Astrocyte (in vitro differentiated cells and primary cell): ENCODE data around the gene SORT1. TPM values are rescaled to one million over a fixed set of nuclear protein-coding genes. Genes with fewer than 3 reads are reported as not detected.

Experiments
- DNase-seq: peaks from one replicate; pipeline ENCODE4 v3.0.0-alpha.2; 2010; ENCODE audit warnings: low read depth
- FAIRE-seq: peaks from 2 replicates; lab custom pipeline; 2011; peaks lifted over from hg19 to GRCh38; lab: Jason Lieb, UNC
- H2AFZ ChIP-seq: 2 replicates; pipeline ENCODE4 v1.6.0; 2012; ENCODE audit warnings: low read depth, low read length, inconsistent platforms
- H3K27ac ChIP-seq: 2 replicates; pipeline ENCODE4 v1.5.1; 2011; ENCODE audit warnings: low read depth, low read length, inconsistent platforms
- H3K27me3 ChIP-seq: 2 replicates; pipeline ENCODE4 v1.6.0; 2011; ENCODE audit warnings: low read length, inconsistent platforms; ENCODE audit not compliant: insufficient read depth
- H3K36me3 ChIP-seq: 2 replicates; pipeline ENCODE4 v1.5.1; 2011; ENCODE audit warnings: low read length, inconsistent platforms; ENCODE audit not compliant: insufficient read depth
- H3K4me1 ChIP-seq: 2 replicates; pipeline ENCODE4 v1.5.1; 2011; ENCODE audit warnings: low read length, inconsistent platforms; ENCODE audit not compliant: insufficient read depth
- H3K4me2 ChIP-seq: 2 replicates; pipeline ENCODE4 v1.6.0; 2012; ENCODE audit warnings: low read length, inconsistent platforms
- H3K4me3 ChIP-seq: 2 replicates; pipeline ENCODE4 v1.5.1; 2011; ENCODE audit warnings: low read depth, mild to moderate bottlenecking, low read length, inconsistent platforms; ENCODE audit not compliant: insufficient read depth
- H3K79me2 ChIP-seq: 2 replicates; pipeline ENCODE4 v1.6.0; 2012; ENCODE audit warnings: mild to moderate bottlenecking, low read length, inconsistent platforms; ENCODE audit not compliant: insufficient read depth
- H3K9ac ChIP-seq: 2 replicates; pipeline ENCODE4 v1.6.0; 2012; ENCODE audit warnings: mild to moderate bottlenecking, low read length, inconsistent platforms
- H3K9me3 ChIP-seq: 2 replicates; pipeline ENCODE4 v1.5.1; 2012; ENCODE audit warnings: low read depth, mild to moderate bottlenecking, low read length, inconsistent platforms; ENCODE audit not compliant: insufficient read depth
- H4K20me1 ChIP-seq: 2 replicates; pipeline ENCODE4 v1.6.0; 2012; ENCODE audit warnings: low read length, inconsistent platforms; ENCODE audit not compliant: insufficient read depth
- H3K27ac Mint-ChIP-seq: one replicate; pipeline ENCODE4 v1.8.0; 2021; ENCODE audit warnings: mild to moderate bottlenecking, mixed read lengths; ENCODE audit not compliant: unreplicated experiment
- H3K27me3 Mint-ChIP-seq: one replicate; pipeline ENCODE4 v1.8.0; 2021; ENCODE audit warnings: low read depth, mixed read lengths; ENCODE audit not compliant: unreplicated experiment
- H3K36me3 Mint-ChIP-seq: one replicate; pipeline ENCODE4 v1.8.0; 2021; ENCODE audit warnings: low read depth, mixed read lengths; ENCODE audit not compliant: unreplicated experiment
- H3K4me1 Mint-ChIP-seq: one replicate; pipeline ENCODE4 v1.8.0; 2021; ENCODE audit warnings: low read depth, mixed read lengths; ENCODE audit not compliant: unreplicated experiment
- H3K4me3 Mint-ChIP-seq: one replicate; pipeline ENCODE4 v1.8.0; 2021; ENCODE audit warnings: mild to moderate bottlenecking, moderate library complexity, mixed read lengths; ENCODE audit not compliant: unreplicated experiment
- H3K9me3 Mint-ChIP-seq: one replicate; pipeline ENCODE4 v1.8.0; 2021; ENCODE audit warnings: mild to moderate bottlenecking, mixed read lengths; ENCODE audit not compliant: unreplicated experiment
- CTCF ChIP-seq: IDR thresholded peaks from 2 replicates; pipeline ENCODE4 v1.5.1; 2011; ENCODE audit warnings: low read depth, mild to moderate bottlenecking, inconsistent platforms, low read length, moderate library complexity; ENCODE audit not compliant: insufficient read depth
- EZH2 ChIP-seq: IDR thresholded peaks from 2 replicates; pipeline ENCODE4 v1.6.1; 2012; ENCODE audit warnings: mild to moderate bottlenecking, low read length, inconsistent platforms; ENCODE audit not compliant: insufficient read depth
- total RNA-seq: library from RNA; stranded (reverse); gene quantifications from 2 replicates; pipeline ENCODE4 v1.2.1, GENCODE V29; 2021

Gene SORT1
- total RNA-seq, 1 donor from 2014 or later, result 135 TPM

GRCh38 chr1:109275706-109276345 lies 121.9 kb downstream of the SORT1 start:
- no peaks in the 10 kb centered on the region for H3K9me3 Mint-ChIP-seq
- Histone ChIP-seq H2AFZ (no peak overlapping the region), H3K79me2 (peaks cover 7% of the 10 kb centered on the region), H3K27me3 (no peaks in the 10 kb centered on the region), H3K27ac (peak overlapping the region; percentile 69), H3K36me3 (no peaks in the 10 kb centered on the region), H3K4me1 (peaks cover 35% of the 10 kb centered on the region), H3K9ac (peak overlapping the region; percentile 51), H3K4me3 (no peak overlapping the region), H3K9me3 (no peaks in the 10 kb centered on the region), H3K4me2 (peak overlapping the region; percentile 79), H4K20me1 (no peaks in the 10 kb centered on the region)
- H3K4me3 Mint-ChIP-seq, result peak overlapping the region; percentile 40
- FAIRE-seq (no peak), DNase-seq (peak; percentile 80)
- H3K4me1 Mint-ChIP-seq, result peaks cover 33% of the 10 kb centered on the region
- TF ChIP-seq EZH2 (no peak), CTCF (no peak)
- peaks cover 4% of the 10 kb centered on the region for H3K36me3 Mint-ChIP-seq
- peak overlapping the region; percentile 78 for H3K27ac Mint-ChIP-seq
- no peaks in the 10 kb centered on the region for H3K27me3 Mint-ChIP-seq

GRCh38 chr1:109274533-109275476 lies 122.9 kb downstream of the SORT1 start:
- Histone ChIP-seq H2AFZ (no peak overlapping the region), H3K9me3 (no peaks in the 10 kb centered on the region), H3K9ac (peak overlapping the region; percentile 51), H4K20me1 (no peaks in the 10 kb centered on the region), H3K4me2 (peak overlapping the region; percentile 79), H3K27ac (peak overlapping the region; percentile 69), H3K27me3 (no peaks in the 10 kb centered on the region), H3K79me2 (no peaks in the 10 kb centered on the region), H3K4me3 (no peak overlapping the region), H3K4me1 (peaks cover 35% of the 10 kb centered on the region), H3K36me3 (no peaks in the 10 kb centered on the region)
- FAIRE-seq (no peak), DNase-seq (peak; percentile 71)
- H3K36me3 Mint-ChIP-seq, result peaks cover 10% of the 10 kb centered on the region
- H3K4me1 Mint-ChIP-seq, result peaks cover 33% of the 10 kb centered on the region
- TF ChIP-seq EZH2 (no peak), CTCF (no peak)
- peak overlapping the region; percentile 40 for H3K4me3 Mint-ChIP-seq
- H3K27ac Mint-ChIP-seq, result peak overlapping the region; percentile 78
- H3K27me3 Mint-ChIP-seq, result peaks cover 1% of the 10 kb centered on the region
- no peaks in the 10 kb centered on the region for H3K9me3 Mint-ChIP-seq
